ENCODE data around the gene HMX3.
"Not testable (repeated sequence)": the region's sequence is repeated elsewhere in the genome, so short reads cannot be mapped to it uniquely, and the experiment has no call there.

HMX3 gene

DNA sequence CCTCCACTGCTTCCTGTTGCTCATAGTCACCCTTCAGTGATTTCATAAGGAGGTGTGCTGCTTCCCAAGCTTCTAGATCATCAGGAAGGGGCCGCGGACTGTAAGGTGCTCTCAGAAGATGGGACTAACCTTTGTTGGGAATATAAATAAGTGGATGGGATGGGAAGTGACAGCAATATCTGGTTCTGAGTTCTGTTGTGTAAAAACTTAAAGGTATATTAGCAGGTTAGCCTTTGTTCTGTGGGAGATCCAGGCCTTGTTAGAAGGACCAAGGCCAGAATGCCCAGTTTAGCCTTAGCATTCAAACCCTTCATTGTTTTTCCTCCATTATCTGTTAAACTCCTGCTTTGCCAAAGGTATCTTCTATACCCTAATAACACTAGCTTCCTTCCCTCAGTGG lies 30.8 kb downstream of the HMX3 start:
- Histone ChIP-seq H3K36me3 (peaks cover 66% of the 10 kb centered on the region), H3K27me3 (ENCODE audit: insufficient read depth, low read depth, severe bottlenecking) (no peaks in the 10 kb centered on the region), H3K27ac (no peak overlapping the region), H3K9me3 (ENCODE audit: severe bottlenecking) (no peaks in the 10 kb centered on the region), H3K4me3 (ENCODE audit: low read depth, low read length) (no peak overlapping the region)
- TF ChIP-seq, protein P1, sequence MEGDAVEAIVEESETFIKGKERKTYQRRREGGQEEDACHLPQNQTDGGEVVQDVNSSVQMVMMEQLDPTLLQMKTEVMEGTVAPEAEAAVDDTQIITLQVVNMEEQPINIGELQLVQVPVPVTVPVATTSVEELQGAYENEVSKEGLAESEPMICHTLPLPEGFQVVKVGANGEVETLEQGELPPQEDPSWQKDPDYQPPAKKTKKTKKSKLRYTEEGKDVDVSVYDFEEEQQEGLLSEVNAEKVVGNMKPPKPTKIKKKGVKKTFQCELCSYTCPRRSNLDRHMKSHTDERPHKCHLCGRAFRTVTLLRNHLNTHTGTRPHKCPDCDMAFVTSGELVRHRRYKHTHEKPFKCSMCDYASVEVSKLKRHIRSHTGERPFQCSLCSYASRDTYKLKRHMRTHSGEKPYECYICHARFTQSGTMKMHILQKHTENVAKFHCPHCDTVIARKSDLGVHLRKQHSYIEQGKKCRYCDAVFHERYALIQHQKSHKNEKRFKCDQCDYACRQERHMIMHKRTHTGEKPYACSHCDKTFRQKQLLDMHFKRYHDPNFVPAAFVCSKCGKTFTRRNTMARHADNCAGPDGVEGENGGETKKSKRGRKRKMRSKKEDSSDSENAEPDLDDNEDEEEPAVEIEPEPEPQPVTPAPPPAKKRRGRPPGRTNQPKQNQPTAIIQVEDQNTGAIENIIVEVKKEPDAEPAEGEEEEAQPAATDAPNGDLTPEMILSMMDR (IDR thresholded peaks at IDR 0.05; ENCODE audit: low read depth, low read length): no peak
- no peak for DNase-seq

DNA sequence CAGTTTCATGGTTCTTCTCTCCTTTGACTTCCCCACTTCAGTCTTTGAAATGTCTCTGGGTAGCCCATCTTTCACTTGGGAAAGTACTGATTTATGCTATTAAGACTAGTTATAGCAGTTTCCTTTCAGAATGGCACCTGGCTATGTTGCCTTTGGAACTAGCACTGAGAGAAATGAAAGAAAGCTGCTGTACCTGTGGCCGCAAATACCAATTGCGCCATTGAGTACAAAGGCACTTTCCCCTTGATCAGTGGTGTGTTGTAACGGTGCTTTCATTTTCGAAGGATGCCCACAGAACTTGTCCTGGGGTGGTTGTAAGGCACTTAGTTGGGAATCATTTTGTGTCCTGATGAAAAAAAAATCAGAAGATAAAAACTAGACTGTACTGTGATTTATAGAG lies 35.2 kb downstream of the HMX3 start:
- no peaks in the 10 kb centered on the region for H3K9me3 ChIP-seq (ENCODE audit: severe bottlenecking)
- no peak for DNase-seq
- no peak overlapping the region for H3K4me3 ChIP-seq (ENCODE audit: low read depth, low read length)
- H3K27ac ChIP-seq: no peak overlapping the region
- H3K36me3 ChIP-seq: peaks cover 35% of the 10 kb centered on the region
- H3K27me3 ChIP-seq (ENCODE audit: insufficient read depth, low read depth, severe bottlenecking): no peaks in the 10 kb centered on the region
- TF ChIP-seq, protein P1 (IDR thresholded peaks at IDR 0.05; ENCODE audit: low read depth, low read length): no peak

DNA sequence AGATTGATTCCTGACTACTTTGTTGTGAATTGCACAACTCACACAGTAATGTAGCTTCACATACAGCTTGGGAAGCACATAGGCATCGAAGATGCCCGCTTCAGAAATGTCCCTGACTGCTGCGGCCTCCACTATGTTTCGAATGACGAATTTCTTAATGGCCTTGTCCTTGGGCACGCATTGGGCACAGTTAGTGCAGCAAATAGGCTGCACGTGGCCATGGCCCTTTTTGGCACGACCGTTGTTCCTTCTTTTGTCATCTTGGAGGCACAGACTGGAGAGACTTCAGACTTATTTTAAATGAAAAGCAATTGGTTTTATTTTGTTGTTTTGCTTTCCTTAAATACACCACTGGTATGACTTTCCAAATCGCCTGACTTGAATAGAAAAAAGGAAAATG lies 35.8 kb downstream of the HMX3 start:
- not testable (repeated sequence) for DNase-seq; H3K27ac ChIP-seq; H3K4me3 ChIP-seq (ENCODE audit: low read depth, low read length); H3K9me3 ChIP-seq (ENCODE audit: severe bottlenecking); H3K27me3 ChIP-seq (ENCODE audit: insufficient read depth, low read depth, severe bottlenecking)
- H3K36me3 ChIP-seq: peaks cover 29% of the 10 kb centered on the region

DNA sequence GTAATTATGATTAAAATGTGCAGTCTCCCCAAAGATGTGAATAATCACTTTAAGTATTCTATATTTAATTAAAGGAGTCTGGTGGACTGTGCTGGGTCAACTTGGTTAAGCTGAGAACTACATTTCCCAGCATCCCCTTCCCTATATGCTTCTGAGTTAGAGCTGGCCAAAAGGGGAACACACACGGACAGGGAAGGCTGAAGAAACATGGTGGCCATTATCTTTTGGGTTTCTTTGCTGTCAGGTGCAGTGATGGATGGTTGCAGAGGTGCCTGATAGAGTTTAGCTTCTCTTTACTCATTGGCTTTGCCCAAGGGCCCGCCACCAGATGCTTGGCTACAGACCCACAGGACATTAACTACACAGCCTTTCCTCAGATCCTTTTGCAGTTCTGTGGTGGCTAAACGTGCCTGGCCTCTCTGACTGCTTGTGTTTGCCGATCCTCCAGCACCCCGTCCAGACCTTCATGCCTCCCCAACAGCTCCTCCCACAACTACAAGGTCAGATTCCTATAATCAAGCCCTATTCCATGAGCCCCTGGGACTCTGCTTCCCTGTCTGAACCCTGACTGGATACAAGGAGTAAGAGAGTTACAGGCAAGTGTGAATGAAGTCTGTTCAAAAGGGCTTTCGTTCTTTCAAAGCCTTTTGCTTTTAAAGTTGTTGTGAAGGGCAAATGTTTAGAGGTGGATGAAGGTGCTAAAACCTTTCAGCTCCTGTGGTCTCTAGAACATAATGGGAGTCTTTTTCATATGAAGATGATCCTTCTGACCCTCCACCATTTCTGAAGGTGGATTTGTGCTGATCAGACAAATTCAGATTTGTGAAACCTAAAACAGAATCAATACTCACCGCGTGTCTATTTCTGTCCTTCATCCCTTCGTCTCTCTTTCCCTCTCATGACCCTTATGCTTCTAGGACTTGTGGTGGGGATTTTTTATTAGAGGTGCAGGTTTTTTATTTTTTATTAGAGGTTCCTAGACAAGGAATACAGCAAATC lies 39.9 kb downstream of the HMX3 start:
- Histone ChIP-seq H3K9me3 (ENCODE audit: severe bottlenecking) (no peaks in the 10 kb centered on the region), H3K27me3 (ENCODE audit: insufficient read depth, low read depth, severe bottlenecking) (no peaks in the 10 kb centered on the region), H3K4me3 (ENCODE audit: low read depth, low read length) (no peak overlapping the region), H3K27ac (no peak overlapping the region), H3K36me3 (peaks cover 13% of the 10 kb centered on the region)
- DNase-seq: no peak
- TF ChIP-seq, protein P1 (IDR thresholded peaks at IDR 0.05; ENCODE audit: low read depth, low read length): no peak

DNA sequence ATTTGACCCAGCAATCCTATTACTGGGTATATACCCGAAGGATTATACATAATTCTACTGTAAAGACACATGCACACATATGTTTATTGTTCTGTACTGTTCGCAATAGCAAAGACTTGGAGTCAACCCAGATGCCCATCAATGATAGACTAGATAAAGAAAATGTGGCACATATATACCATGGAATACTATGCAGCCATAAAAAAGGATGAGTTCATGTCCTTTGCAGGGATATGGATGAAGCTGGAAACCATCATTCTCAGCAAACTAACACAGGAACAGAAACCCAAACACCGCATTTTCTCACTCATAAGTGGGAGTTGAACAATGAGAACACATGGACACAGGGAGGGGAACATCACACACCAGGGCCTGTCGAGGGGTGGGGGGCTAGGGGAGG lies 42.6 kb downstream of the HMX3 start:
- not testable (repeated sequence) for H3K9me3 ChIP-seq (ENCODE audit: severe bottlenecking); H3K27me3 ChIP-seq (ENCODE audit: insufficient read depth, low read depth, severe bottlenecking); H3K27ac ChIP-seq; H3K4me3 ChIP-seq (ENCODE audit: low read depth, low read length); DNase-seq
- H3K36me3 ChIP-seq: peaks cover 13% of the 10 kb centered on the region

DNA sequence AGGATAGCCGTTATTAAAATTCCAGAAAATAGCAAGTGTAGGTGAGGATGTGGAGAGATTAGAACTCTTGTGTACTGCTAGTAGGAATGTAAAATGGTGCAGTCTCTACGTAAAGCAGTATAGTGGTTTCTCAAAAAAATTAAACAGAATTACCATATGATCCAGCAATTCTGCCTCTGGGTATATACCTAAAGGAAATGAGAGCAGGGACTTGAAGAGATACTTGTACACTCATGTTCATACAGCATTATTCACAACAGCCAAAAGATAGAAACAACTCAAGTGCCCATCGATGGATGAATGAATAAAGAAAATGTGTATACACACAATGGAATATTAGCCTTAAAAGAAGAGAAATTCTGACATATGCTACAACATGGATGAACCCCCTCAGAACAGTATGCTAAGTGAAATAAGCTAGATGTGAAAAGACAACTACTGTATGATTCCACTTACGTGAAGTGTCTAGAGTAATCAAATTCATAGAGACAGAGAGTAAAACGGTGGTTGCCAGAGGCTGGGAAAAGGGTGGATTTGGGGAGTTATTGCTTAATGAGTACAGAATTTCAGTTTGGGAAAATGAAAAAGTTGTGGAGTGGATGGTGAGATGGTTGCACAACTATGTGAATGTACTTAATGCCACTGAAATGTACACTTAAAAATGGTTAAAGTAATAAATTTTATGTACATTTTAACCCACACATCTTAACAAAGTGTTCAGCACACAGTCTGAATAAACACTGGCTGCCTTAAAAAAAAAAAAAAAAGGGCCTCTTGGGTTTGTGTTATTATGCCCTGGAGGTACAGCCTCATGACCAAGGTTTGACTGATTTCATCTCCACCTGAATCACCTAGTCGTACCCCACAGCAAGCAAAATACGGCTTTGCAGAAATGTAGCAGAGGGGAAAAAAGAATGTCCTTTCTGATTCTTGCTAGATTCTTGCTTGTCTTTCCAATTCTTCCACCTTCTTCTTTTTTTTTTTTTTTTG lies 44.6 kb downstream of the HMX3 start:
- H3K27me3 ChIP-seq (ENCODE audit: insufficient read depth, low read depth, severe bottlenecking): no peaks in the 10 kb centered on the region
- H3K4me3 ChIP-seq (ENCODE audit: low read depth, low read length): no peak overlapping the region
- no peaks in the 10 kb centered on the region for H3K9me3 ChIP-seq (ENCODE audit: severe bottlenecking)
- no peak overlapping the region for H3K27ac ChIP-seq
- DNase-seq: no peak
- TF ChIP-seq, protein P1 (IDR thresholded peaks at IDR 0.05; ENCODE audit: low read depth, low read length): no peak
- peaks cover 6% of the 10 kb centered on the region for H3K36me3 ChIP-seq

Measured in WERI-Rb-1 (cell line).